AG04450 (cell line): ENCODE measurements around the gene TTC28. TPM values are rescaled to one million over a fixed set of nuclear protein-coding genes. Genes with fewer than 3 reads are reported as not detected.

Experiments
- CTCF ChIA-PET: fragments of 300-600, 350-600 bp; formaldehyde crosslinking; extraction: SDS; loops from one replicate; lab custom pipeline; 2022; ENCODE audit warnings: antibody characterized with exemption, inconsistent platforms; lab: Charles Lee
- POLR2A ChIA-PET: fragments of 350-600 bp; formaldehyde crosslinking; extraction: SDS; loops from one replicate; lab custom pipeline; 2021; ENCODE audit warnings: antibody characterized with exemption, inconsistent platforms; lab: Yijun Ruan, JAX
- DNase-seq: peaks from one replicate; pipeline ENCODE4 v3.0.0-alpha.2; 2011; ENCODE audit warnings: low read depth, low spot score
- H3K27ac ChIP-seq: one replicate; pipeline ENCODE4 v1.5.1; 2012; ENCODE audit warnings: low read depth, low read length, control low read depth
- H3K27me3 ChIP-seq: one replicate; pipeline ENCODE4 v1.6.0; 2012; ENCODE audit warnings: low read length; ENCODE audit not compliant: control insufficient read depth, insufficient read depth
- H3K4me3 ChIP-seq: 2 replicates; pipeline ENCODE4 v1.5.1; 2011; ENCODE audit warnings: mild to moderate bottlenecking, low read depth, low read length, control low read depth
- H3K9me3 ChIP-seq: 2 replicates; pipeline ENCODE4 v1.5.1; 2012; ENCODE audit warnings: low read length; ENCODE audit not compliant: control insufficient read depth, insufficient read depth
- polyA plus RNA-seq: library from polyadenylated mRNA; depleted of rRNA; stranded (reverse); fragments of >200 nt; gene quantifications from 2 replicates; pipeline ENCODE4 v1.2.3, GENCODE V29; 2011
- TF ChIP-seq, protein P1 (sequence below): IDR thresholded peaks from 2 replicates; pipeline ENCODE4 v1.5.1; 2011; ENCODE audit warnings: low read depth, low read length, control low read depth, inconsistent platforms

Gene TTC28
- polyA plus RNA-seq, 1 experiment: 11.2 TPM

DNA sequence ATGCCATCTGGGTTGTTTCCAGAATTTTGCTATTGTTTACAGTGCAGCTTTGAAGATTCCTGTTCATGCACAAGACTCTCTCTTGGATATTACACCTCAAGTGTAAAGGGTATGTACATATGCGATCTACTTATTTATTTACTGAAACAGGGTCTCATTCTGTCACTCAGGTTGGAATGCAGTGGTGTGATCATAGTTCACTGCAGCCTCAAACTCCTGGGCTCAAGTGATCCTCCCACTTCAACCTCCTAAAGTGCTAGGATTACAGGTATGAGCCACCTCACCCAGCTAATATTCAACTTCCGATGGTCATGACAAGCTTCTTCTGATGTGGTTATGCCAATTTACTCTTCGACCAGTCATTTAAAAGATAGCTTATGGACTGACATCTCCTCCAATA lies 602.5 kb downstream of the TTC28 start:
- ChIA-PET CTCF (interaction anchor here (1.2 kb wide), 1 partner anchor 25 kb away, joined by 3 read pairs; no protein-coding TSS in a partner anchor), POLR2A (no interaction called here)
- no peak overlapping the region for H3K4me3 ChIP-seq
- H3K27me3 ChIP-seq: no peaks in the 10 kb centered on the region
- H3K27ac ChIP-seq: no peak overlapping the region
- TF ChIP-seq, protein P1, sequence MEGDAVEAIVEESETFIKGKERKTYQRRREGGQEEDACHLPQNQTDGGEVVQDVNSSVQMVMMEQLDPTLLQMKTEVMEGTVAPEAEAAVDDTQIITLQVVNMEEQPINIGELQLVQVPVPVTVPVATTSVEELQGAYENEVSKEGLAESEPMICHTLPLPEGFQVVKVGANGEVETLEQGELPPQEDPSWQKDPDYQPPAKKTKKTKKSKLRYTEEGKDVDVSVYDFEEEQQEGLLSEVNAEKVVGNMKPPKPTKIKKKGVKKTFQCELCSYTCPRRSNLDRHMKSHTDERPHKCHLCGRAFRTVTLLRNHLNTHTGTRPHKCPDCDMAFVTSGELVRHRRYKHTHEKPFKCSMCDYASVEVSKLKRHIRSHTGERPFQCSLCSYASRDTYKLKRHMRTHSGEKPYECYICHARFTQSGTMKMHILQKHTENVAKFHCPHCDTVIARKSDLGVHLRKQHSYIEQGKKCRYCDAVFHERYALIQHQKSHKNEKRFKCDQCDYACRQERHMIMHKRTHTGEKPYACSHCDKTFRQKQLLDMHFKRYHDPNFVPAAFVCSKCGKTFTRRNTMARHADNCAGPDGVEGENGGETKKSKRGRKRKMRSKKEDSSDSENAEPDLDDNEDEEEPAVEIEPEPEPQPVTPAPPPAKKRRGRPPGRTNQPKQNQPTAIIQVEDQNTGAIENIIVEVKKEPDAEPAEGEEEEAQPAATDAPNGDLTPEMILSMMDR: no peak
- H3K9me3 ChIP-seq: no peaks in the 10 kb centered on the region
- DNase-seq: no peak

DNA sequence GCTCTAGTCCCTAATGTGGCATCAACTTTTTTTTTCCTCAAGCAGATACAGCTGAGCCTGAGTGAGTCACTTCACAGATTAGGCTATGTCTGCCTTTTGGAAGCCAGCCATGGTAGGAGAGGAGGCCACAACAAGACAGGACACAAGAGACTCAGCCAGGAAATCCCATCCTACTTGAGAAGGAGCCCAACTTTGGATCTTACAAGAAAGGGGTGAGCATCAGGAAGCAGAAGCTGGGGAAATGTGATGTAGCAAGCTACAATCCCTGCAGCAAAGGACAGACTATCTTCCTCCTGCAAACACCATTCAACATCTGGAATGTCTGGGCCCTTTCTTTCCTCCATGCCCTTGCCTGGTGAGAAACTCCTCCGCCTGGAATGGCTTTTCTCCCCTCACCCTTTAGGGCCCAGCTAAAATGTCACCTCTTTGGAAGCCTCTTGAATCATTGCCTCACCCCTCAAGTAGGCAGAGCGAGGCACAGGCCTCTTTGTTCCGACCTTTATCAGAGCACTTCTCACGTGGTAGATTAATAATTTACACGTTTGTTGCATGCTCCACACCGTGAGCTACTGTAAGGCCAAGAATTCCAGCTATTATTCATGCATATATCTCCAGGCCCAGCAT lies 604.2 kb downstream of the TTC28 start:
- H3K27ac ChIP-seq: no peak overlapping the region
- no peak overlapping the region for H3K4me3 ChIP-seq
- CTCF ChIA-PET: interaction anchor here (1.2 kb wide), 1 partner anchor 367 kb away, joined by 4 read pairs; no protein-coding TSS in a partner anchor
- no peaks in the 10 kb centered on the region for H3K27me3 ChIP-seq
- H3K9me3 ChIP-seq: no peaks in the 10 kb centered on the region
- POLR2A ChIA-PET: no interaction called here
- TF ChIP-seq, protein P1: no peak
- DNase-seq: peak; percentile 42

DNA sequence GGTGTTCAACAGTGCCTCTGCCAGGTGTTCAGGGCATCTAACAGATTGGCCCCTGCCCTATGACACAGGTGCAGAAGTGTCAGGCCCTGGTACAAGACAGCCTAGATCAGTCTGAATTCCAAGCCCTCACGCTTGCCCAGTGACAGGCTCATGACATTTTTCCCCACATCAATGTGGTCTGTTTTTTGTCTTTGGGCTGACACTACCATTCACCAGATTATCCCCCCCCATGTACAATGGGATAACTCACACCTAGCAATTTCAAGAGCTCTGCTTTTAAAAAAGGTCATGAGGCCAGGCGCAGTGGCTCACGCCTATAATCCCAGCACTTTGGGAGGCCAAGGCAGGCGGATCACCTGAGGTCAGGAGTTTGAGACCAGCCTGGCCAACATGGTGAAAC lies 605.1 kb downstream of the TTC28 start:
- CTCF ChIA-PET: interaction anchor here (1.2 kb wide), 1 partner anchor 368 kb away, joined by 4 read pairs; no protein-coding TSS in a partner anchor
- POLR2A ChIA-PET: no interaction called here
- H3K27ac ChIP-seq: no peak overlapping the region

DNA sequence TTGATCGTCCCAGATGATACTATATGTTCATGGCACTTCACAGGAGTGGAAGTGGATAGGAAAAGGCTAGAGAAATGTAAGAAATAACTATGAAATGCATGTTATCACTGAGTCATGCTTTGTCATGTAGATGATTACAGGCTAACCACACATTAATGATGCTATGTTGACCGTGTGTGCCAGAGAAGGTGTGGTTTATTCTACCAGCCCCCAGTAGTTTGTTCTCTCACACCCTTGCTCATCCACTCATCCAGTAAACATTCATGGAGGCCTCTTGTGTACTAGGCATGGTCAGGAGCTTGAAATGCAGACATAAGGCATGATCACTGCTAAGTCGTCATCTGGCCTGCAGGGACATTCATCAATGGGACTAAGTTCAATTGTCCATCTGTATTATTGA lies 607.6 kb downstream of the TTC28 start:
- TF ChIP-seq, protein P1: no peak
- Histone ChIP-seq H3K4me3 (no peak overlapping the region), H3K27me3 (no peaks in the 10 kb centered on the region), H3K27ac (no peak overlapping the region), H3K9me3 (no peaks in the 10 kb centered on the region)
- no peak for DNase-seq
- POLR2A ChIA-PET: no interaction called here
- CTCF ChIA-PET: no interaction called here

More for the DNA sequence above, 605.1 kb downstream of the TTC28 start:
- Histone ChIP-seq H3K4me3 (no peak overlapping the region), H3K9me3 (no peaks in the 10 kb centered on the region), H3K27me3 (no peaks in the 10 kb centered on the region)
- TF ChIP-seq, protein P1: no peak
- no peak for DNase-seq

DNA sequence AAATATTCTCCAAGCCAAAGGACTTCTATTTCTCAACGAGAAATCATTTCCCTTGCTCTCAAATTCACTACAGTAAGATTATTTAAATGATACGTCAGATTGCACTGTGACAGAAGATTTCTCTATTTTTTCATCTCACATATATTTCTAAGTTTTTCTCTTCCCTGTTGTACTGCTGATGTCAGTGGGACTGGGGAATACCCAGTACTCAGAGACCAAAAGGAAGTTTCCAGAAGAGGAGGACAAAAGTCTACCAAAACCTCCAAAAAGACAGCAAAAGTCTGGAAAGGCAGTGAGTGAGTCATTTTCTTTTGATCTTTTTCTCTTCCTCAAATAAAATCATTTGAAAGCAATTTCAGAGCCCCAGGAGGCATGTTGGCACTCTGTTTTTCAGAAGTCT lies 610.8 kb downstream of the TTC28 start:
- no peak overlapping the region for H3K27ac ChIP-seq
- no peaks in the 10 kb centered on the region for H3K9me3 ChIP-seq
- no peak for DNase-seq
- CTCF ChIA-PET: interaction anchor here (0.6 to 2.2 kb wide), 2 partner anchors 17 to 33 kb away, joined by 3 to 8 read pairs; no protein-coding TSS in a partner anchor
- TF ChIP-seq, protein P1: no peak
- H3K4me3 ChIP-seq: no peak overlapping the region
- H3K27me3 ChIP-seq: no peaks in the 10 kb centered on the region
- POLR2A ChIA-PET: no interaction called here
